HS-5 (cell line): Measurements from ENCODE around the gene ANKRD49.
"Not testable (repeated sequence)": the region's sequence is repeated elsewhere in the genome, so short reads cannot be mapped to it uniquely, and the experiment has no call there.

ENCODE experiments used
- DNase-seq: peaks from one replicate; pipeline ENCODE4 v3.0.0-alpha.2; 2012; ENCODE audit warnings: low read depth

ANKRD49 gene, protein sequence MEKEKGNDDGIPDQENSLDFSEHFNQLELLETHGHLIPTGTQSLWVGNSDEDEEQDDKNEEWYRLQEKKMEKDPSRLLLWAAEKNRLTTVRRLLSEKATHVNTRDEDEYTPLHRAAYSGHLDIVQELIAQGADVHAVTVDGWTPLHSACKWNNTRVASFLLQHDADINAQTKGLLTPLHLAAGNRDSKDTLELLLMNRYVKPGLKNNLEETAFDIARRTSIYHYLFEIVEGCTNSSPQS

DNA sequence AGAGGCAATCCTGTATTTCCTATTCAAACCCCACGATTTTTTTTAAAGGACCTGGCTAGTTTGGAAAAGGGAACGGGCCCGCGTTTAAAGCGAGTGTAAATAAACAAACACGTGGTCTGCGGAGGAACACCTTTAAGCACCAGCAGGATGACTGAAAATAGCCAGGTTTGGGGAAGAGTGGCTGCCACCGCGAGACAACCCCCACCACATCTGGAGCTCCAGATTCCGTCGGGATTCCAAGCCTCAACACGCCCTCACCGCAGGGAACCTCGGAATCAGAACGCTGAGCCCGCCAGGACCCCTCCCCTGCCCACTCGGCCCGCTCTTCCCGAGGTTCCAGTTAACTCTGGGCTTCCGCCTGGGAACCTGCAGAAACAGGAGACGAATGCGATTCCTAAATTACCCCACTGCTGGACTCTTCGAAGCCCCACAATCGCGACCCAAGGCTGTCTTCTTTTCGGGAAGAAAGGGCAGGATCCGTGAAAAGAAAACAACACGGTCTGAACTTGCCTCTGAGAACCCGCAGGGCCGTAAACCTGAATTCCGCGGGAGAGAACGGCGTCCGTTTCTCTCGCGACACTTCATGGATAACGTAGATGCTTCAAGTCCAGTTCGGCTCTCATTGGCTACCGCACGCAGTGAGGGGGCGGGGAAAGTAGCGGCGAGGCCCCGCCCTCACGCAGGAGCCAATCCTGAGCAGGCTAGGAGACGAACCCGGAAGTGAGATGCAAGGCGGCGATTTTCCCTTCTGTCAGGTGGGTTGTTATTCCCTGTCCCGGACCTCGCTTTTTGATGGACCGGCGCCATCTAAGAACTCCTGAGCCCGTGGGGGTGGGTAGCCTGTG is at the start of gene ANKRD49, which contains the start of gene MRE11:
Gene ANKRD49 (plus strand): TSS at position 704 of the 845 bp plus-strand sequence. CDS start 2,710 bp downstream, outside the sequence.
Gene MRE11 (minus strand): TSS at position 564 of the 845 bp plus-strand sequence. CDS start 1,043 bp downstream, outside the sequence.
- DNase-seq: peak; percentile 87

DNA sequence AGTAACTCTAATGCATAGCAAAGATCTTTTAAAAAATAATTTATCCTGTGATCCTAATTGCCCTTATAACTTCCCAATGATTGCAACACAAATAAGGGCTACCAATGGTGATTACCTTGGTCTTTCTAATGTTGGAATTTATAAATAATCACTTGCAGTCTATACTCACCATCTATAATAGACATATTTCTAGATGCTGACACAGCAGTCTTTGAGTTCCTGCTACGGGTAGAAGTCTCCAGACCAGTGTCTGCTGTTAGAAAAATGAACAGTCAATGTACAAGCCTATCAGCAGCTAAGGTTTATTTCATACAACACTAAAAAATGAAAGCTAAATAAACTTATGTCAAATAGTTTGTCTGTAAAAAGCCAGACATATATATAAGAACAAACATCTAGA is 48.1 kb upstream of the ANKRD49 start:
- no peak for DNase-seq

DNA sequence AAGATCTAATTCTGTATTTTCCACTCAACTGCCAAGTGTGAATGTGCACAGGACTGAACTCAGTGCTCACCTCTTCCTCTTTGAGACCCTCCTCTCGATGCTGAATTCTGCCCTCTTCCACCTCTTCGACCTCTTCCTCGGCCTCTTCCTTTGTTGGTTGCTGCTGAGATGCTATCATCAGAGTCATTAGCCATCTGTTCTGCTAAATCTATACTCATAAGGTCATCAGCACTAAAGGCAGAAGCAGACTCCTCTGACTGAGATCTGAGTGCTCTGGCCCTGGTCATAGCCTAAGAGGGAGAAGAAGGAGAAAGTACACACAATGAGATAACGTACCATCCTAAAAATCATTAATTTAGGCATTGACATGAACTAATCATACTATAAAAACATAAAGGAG is 46.6 kb upstream of the ANKRD49 start:
- no peak for DNase-seq

DNA sequence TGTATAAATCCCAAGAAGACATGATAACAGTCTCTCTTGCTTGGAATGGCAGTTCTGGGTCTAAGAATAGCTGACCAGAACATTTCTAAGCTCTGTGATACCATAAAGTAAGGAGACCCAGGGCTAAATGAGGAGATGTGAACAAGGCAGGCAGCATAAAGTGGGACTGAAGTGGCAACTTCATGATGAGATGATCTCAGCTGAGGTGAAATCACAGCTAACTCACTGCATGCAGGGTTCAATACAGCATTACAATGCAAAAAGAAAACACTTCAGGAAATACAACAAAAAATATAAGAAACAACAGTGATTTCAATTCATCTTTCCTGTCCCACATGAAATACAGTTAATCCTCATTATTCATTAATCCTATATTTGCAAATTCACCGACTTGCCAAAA is 44.8 kb upstream of the ANKRD49 start:
- no peak for DNase-seq

DNA sequence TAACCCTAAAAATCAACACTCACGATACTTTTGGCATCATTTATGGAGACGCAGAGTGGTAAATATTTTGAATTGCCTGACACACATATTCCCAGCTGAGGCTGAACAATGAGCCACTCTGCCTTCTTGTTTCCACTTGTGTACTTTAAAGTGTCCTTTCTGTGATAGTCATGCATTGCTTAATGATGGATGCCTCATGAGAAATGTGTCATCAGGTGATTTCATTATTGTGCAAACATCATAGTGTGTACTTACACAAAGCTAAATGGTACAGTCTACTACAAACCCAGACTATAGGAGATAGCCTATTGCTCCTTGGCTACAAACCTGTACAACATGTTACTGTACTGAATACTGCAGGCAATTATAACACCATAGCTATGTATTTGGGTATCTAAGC is 44.3 kb upstream of the ANKRD49 start:
- peak; percentile 92 for DNase-seq

DNA sequence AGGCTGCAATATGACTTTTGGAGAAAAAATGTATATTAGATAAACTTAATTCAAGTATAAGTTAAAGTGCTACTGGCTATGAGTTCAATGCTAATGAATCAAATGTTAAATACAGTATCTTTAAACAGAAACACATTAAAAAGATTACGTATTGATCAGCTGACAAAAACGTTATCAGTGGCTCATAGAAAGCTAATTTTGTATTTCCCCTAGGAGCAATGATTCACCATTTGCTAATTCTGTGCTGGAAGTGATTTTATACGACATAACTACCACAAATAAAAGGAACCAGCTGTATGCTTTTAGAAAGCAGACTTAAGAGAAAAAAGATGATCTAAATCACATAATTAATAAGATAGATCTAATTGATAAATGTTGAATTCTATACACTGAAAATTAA is 43.7 kb upstream of the ANKRD49 start:
- peak; percentile 63 for DNase-seq

DNA sequence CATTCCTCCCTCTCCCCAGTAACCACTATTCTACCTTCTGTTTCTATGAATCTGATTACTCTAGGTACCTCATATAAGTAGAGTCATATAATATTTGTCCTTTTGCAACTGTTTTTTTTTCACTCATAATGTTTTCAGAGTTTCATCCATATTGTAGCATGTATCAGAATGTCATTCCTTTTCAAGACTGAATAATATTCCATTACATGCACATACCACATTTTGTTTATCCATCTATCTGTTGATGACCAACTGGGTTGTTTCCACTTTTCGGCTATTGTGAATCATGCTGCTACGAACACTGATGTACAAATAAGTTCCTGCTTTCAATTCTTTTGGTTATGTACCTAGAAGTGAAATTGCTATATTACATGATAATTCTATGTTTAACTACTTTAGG is 40.8 kb upstream of the ANKRD49 start:
- DNase-seq: no peak

DNA sequence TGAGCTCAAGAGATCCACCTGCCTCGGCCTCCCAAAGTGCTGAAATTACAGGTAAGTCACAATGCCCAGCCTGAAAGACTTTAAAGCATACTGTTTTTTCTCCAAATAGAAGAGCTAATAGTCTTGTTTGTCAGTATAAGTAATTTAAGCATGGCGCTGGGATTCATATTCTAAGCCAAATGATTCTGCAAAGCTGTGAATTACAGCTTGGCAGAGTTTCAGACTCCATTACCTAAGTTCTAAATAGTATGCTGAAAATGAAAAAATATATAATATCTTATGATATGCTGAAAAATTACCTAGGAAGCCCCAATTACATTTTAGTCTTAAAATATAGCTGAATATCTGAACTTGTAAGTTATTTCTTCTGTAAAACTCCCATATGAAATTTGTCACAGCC is 39.5 kb upstream of the ANKRD49 start:
- DNase-seq: no peak

DNA sequence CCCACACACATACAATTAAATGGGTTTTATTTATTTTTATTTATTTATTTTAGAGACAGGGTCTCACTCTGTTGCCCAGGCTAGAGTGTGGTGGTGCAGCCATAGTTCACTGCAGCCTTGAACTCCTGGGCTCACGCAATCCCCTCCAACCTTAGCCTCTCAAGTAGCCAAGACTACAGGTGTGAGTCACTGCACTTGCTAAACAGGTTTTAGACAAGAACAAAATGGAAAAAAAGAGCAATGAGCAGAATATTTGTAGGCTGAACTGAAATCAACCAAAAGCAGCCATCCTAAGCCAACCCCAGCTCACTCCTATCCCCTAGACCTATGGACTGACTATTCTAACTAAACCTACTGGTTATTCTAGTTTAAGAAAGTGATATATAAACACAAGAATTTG is 37.9 kb upstream of the ANKRD49 start:
- no peak for DNase-seq

DNA sequence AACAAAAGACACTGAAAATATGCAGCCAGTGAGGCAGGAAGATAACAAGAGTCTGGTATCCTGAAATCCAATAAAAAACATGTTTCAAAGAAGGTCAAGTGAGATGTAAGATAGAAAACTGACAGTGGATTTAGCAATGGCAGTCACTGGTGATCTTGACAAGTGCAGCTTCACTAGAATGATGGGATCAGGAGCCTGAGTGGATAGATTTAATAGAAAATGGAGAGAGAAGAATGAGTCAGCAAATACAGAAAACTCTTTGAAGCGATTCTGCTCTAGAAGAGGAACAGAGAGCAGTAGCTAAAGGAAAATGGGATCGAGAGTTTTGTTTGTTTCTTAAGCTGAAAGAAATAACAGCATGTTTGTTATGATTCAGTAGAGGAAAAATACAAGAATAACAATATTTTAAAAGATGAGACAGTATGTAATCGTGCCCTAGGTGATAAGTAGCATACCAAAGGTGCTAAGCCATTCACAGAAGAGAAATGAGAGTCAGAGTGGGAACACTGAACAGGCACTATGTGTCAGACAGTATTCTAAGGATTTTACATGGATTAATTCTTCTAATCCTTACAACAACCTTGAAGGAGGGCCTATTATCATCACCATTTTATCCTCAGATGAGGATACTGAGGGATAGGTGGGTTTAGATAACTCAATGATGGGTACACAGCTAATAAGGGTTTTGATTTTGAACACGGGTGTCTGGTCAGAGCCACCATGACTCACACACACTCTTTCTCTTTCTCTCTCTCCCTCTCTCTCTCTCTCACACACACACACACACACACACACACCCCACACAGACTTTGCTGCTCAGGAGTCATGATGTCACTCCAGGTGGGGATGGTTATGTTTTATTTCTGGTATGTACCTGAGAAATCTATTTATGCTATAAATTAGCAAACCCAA is 36.4 kb upstream of the ANKRD49 start:
- no peak for DNase-seq

DNA sequence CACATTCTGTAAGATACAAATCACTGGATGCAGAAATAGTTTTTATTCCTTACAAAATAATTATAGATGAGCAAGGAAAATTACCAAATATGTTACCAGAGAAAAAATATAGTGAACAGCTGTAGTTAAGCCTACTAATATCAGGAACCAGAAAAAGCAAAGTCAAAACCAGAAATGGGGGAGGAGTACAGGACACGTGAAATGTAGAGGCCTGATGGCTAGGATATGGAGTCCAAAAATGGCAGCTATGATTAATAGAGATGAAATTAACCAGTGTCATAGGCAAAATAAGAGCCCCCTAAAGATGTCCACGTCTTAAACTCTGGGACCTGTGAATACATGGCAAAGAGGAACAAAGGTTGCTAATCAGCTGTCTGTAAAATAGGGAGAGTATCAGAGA is 34.2 kb upstream of the ANKRD49 start:
- DNase-seq: no peak

DNA sequence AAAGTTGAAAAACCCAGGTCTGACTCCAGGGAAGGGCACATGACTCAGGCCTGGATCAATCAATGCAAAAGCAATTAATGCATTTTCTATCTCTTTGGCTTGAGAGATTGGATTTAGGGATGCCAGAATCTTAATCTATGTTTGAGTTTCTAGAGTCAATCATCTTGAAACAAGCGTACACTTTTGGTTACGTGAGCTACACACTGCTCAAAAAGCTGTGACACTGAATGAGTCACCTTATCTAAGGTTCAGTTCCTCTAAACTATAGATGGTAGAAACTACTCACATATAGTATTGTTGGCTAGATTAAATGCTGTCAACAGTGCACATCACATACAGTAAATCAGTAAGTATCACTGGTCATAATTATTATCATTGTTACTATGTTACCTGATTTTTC is 24.4 kb upstream of the ANKRD49 start:
- no peak for DNase-seq

DNA sequence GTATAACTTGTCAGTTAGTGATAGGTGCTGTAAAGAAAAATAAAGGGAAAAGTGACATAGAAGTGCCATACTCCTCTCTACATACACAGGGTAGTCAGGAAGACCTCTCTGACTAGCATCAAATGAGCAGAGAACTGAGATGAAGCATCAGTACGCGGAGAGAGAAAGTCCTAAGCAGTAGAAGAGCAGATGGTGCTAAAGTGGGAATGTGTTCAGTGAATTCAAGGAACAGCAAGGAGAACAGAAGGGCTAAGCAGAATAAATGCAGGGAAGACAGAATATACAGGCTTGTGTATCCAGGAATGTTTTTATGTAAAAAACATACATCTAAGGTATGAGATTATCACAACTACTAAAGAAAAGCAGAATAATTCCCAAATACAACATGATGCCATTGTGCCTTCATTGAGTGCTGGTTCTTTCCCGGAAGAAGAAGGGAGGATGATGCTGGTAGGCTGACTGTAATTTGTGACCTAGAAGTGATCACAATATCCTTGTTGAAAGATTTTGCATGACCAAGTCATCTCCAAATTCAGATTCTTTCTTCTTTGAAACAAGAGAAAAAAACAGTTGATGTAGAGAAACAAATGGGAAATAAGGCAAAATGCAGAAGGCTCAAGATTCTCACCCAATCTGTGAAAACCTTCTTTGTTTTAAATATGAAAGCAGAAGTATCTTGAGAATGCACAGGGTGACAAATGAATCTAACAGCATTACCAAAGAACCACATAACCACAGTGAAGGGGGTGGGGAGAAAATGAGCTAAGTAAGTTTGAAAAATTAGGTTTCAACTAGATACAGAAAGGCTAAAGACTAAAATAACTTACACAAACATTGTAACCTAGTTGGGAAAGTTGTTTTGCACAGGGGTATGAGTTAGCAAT is 20.6 kb upstream of the ANKRD49 start:
- no peak for DNase-seq

DNA sequence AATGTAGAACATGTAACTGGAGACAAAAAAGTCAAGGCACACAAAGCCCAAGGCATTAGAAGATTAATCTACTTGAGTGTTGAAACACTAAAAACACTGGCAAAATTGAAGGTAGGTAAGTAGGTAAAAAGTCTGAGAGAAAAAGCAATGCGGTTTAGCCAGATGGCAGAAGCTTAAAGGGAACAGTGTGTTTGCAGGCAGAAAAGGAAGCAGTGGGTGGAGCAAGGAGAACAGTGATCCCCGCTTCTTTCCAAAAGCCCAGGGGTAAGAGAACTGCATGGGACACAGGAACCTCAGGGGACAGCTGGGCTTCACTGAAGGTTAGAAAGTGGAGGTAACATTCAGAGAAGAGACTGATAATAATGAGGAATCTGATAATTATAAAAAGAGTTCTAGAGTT is 16.2 kb upstream of the ANKRD49 start:
- DNase-seq: no peak

DNA sequence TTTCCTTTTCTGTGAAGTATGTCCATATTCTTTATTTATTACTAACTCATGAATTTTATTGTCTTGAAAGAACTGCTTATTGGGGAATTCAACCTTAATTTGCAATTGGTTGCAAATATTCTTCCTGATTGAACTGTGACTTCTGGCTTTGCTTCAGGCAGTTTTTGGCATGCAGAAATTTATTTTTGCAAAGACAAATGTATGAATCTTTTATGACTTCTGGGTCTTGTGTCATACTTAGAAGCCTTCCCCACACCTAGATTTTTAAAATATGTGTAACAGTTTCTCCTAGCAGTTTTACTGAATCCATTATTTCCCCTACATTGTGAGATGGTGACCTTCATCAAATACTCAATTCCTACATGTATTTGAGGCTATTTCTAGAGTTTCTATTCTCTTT is 12.4 kb upstream of the ANKRD49 start:
- no peak for DNase-seq

DNA sequence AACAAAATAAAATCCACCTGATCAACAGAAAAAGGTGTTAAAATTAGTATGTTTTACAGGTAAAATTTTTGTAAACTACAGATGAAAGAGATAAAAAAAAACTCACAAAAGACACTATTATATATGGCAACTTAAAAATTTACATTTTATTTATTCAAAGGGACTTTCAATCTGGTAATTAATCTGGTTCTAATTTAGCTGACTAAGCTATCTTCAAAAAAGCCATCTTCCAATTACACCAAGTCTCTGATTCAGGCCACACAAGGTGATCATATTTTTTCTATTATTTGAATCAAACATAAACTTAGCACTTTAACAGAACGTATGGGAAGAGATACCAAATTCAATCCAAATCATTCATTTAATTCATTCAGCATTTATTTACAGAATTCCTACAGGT is 7.7 kb upstream of the ANKRD49 start:
- no peak for DNase-seq

DNA sequence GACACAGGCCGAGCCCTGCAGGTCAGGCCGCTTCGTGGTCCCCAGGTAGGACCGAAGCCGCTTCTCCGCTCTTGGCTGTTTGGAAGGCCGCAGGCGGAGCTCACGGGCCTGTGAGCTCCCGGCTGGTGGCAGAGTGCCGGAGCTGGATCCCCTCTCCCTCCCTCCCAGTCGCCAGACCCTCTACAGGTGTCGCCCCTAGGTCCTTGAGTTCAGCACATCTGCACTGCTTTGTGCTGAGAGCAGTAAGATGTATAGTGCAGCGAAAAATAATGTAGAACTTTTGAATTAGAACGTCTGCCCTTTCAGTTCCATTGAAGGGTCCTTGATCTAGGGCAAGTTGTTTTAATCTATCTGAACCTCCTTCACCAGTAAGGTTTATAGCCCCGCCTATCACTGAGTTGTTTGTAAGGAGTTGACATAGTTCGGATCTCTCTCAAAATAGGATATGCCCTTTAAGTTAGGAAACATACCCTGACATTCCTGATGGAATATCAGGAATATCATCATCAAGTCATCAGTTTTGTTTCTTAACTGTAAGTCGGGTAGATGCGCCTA is 419 bp downstream of the ANKRD49 start:
- no peak for DNase-seq

DNA sequence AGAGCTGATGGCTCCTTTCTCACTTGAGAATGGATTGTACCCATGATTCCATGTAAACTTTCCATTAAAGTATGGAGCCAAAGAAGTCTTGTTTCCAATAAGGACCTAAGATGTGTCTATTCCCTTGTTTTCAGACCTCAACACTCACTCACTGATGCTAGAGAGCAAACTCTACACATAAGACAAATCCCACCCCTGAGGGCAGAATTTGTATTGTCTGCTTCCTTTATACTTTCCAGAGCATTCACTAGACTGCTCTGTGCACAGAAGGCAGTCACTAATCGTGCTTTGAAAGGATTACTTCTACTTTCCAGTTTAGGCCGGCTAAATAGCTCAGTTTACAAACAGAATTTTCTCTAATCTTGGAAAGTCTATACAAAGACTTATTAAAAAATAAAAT is 6.4 kb downstream of the ANKRD49 start:
- no peak for DNase-seq

DNA sequence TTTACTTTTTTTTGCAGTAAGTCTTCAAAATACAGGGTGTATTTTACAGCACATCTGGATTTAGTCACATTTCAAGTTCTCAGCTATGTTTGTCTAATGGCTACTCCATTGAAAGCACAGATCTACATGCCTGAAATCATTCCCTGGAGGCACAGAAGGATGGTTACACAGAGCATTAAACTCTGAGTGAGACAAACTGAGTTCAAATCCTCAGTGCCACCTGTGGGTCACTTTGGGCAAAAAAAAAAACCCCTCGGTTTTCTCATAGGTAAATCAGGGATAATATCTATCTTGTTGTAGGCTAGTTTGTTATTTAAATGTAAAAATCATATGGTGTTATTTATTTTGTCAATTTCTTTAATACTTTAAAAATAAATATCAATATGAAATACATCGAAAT is 7.7 kb downstream of the ANKRD49 start:
- DNase-seq: no peak

DNA sequence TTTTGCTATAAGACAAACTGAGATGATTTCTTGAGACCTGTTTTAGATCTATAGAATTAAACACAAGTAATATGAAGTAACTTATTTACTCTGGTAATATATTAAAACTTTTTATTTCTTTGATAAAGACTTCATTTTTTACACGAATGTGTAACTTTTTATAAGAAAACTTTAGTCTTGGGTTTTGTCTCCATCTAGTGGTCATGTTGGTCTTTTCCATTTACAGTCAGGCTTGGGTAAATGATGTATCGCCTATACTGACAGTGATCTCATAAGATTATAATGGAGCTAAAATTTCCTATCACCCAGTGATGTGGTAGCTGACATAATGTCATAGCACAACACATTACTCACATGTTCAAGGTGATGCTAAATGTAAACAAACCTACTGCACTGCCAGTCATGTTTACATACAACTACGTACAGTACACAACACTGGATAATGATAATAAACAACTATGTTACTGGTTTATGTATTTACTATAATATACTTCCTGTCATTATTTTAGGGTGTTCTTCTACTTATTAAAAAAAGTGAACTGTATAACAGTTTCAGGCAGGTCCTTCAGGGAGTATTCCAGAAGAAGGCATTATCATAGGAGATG is 11.0 kb downstream of the ANKRD49 start:
- DNase-seq: peak; percentile 58

DNA sequence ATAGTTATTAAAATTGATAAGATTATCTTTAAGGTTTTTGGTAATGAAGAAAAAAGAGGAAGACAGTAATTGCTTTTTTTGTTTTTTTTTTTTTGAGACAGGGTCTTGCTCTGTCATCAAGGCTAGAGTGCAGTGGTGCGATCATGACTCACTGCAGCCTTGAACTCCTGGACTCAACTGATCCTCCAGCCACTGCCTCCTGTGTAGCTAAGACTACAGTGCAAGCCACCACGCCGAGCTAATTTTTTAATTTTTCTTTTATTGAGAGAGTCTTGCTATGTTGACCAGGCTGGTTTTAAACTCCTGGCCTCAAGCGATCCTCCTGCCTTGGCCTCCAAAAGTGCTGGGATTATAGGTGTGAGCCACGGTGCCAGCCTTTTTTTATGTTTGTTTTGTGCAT is 12.7 kb downstream of the ANKRD49 start:
- not testable (repeated sequence) for DNase-seq
